ENCODE measurements around the gene SEPTIN7.

The SEPTIN7 gene

GRCh38 chr7:35792472-35792871, 8.4 kb upstream of the SEPTIN7 start:
- DNase-seq, result no peak

- DNase-seq, result no peak
Measured at GRCh38 chr7:35792873-35793489, 7.9 kb upstream of the SEPTIN7 start.

GRCh38 chr7:35797311-35797710, 3.5 kb upstream of the SEPTIN7 start:
- no peak for DNase-seq

DNA sequence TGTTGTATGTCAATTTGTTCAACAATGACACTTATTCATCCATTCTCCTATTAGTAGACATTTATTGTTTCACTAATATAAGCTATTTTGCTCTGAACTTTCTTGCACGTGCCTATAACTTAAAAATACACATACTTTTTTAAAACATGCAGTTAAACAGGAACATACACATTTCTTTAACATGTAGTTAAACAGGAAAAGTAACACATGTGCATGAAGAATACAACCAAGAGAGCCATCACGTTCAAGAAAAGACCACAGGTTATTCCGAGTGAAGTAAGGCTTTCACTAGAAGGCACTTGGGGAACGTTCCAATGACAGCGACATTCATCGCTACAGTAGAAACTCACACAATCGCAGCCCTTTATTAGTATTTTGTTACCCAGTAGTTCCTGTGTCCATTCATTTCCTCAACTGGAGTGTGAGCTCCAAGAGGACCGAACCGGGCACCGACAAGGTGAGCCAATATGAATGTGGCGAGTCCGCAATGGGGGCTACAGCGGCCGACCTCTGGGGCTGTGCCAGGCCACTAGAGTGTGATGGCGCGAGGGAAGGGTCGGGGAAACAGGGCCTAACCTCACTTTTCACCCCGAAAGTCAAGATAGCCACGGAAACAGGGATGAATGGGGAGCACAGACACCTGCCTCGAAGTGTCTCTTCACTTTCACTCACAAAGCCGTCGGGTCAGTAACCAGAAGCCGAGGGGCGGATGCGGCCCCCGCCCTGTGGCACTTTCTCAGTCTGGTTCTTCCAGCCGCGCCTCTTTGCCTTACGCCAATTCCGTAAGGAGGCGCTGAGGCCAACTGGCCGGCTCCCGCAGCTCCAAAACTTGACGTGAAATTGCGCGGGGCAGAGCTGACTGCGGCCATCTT, 775 bp upstream of the SEPTIN7 start:
- peak; percentile 96 for DNase-seq

DNA sequence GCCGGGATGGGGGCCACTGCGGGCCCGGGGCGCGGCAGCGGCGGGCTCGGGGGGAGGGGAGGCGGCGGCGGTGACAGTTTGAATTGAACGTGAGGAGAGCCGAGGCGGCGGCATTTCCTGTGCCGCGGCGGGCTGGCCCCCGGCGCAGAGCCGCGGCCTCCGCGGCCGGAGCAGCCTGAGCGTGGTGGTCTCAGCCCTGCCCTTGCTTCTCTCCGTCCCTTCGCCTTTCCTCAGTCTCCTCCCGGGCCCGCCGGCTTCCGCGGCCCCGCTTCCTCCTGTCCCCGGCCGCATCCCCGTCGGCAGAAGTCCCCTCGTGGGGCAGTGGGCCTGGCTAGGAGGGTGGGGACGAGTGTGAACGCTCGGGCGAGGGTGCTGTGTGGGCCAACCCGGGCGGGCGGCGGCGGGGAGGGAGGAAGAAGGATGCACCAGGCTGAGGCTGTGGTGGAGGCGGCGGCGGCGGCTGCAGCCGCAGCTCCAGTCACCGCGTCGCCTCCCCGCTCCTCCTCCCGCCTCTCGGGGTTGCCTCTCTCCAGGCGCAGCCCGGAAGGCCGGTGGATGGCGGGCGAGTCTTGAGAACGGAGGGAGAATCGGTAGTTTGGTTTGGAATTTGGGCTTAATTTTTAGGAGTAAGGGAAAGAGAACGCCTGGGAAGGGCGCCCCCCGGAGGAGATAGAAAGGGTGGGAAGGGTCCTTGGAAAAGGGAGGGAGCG, 690 bp downstream of the SEPTIN7 start:
- peak; percentile 90 for DNase-seq

GRCh38 chr7:35802102-35802466, 1.2 kb downstream of the SEPTIN7 start:
- no peak for DNase-seq

DNA sequence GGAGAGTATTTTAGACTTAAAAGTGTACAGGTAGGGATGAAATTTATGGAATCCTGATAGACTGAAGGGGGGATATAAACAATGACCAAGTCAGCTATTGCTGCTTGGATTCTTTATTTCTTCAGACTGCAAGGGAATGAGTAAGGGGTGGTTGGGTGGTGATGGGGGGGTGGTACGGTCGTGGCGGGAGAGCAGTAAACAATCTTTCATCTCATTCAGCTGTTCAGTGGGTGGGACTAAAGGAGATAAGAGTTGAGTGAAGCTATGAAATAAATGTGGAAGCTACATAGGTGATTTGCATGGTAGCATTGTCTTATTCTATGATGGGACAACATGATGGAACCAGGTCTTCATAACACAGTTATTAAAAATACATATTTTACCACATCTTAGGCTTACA, 1.8 kb downstream of the SEPTIN7 start:
- peak; percentile 23 for DNase-seq

DNA sequence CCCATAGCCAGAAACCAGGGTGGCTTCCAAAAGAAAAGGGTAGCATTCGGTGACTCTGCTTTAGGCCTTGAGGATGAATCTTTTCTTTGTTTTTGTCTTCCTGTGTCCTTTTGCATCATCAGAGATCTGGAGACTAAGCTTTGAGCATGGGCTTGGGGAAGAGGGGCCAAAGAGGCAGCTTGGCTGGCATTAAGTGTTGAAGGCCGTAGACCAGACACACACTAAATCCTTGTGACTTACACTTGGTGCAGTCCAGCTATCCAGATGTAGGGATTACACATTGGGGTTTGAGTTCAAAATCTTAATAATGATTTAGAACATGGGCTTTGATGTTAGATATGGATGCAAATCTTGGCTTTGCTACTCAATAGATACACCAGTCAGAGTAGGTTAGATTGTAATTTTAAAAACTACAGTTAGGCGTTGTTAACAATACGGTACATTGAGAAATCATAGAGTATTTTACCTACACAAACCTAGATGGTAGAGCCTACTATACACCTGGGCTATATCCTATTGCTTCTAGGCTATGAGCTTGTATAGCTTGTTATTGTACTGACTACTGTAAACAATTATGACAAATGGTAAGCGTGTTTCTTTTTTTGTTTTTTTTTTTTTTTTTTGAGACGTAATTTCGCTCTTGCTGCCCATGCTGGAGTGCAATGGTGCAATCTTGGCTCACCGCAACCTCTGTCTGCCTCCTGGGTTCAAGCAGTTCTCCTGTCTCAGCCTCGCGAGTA, 3.5 kb downstream of the SEPTIN7 start:
- DNase-seq, result no peak

GRCh38 chr7:35805876-35806275, 5.0 kb downstream of the SEPTIN7 start:
- DNase-seq, result peak; percentile 20

DNA sequence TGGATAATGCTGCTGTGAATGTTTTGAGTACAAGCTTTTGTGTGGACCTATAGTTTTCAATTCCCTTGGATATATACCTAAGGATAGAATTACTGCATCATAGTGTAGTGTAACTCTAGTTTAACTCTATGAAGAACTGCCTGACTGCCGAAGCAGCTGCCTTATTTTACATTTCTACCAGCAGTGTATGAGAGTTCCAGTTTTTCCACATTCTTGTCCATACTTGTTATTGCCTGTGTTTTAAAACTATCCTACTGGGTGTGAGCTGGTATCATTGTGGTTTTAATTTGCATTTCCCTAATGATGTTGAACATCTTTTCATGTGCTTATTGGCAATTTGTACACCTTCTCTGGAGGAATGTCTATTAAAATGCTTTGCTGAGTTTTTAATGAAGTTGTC, 15.7 kb downstream of the SEPTIN7 start:
- no peak for DNase-seq

DNA sequence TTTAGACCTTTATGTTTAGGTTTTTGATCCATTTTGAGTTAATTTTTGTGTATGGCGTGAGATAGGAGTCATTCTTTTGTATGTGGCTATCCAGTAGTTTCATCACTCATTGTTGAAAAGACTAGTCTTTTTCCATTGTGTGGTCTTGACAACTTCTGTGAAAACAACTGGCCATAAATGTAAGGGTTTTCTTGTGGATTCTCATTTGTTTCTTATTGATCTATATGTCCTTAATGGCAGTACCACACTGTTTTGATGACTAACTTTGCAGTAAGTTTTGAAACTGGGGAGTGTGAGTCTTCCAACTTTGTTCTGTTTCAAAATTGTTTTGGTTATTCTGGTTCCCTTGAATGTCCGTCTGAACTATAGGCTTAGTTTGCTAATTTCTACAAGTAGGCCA, 16.3 kb downstream of the SEPTIN7 start:
- DNase-seq, result no peak

DNA sequence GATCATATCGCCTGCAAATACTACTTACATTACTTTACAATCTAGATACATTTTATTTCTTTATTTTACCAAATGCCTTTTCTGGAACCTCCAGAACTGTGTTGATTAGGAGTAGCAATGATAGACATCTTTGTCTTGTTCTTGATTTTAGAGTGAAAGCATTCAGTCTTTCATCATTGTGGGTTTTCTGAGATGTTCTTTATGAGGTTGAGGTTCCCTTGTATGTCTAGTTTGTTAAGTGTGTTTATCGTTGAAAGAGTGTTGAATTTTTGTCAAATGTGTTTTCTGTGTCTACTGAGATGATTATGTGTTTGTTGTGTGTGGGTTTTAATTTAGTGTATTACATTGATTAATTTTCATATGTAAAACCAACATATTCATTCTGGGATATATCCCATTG, 17.1 kb downstream of the SEPTIN7 start:
- no peak for DNase-seq

GRCh38 chr7:35818513-35818912, 17.7 kb downstream of the SEPTIN7 start:
- DNase-seq, result no peak

GRCh38 chr7:35819310-35819709, 18.5 kb downstream of the SEPTIN7 start:
- no peak for DNase-seq

DNA sequence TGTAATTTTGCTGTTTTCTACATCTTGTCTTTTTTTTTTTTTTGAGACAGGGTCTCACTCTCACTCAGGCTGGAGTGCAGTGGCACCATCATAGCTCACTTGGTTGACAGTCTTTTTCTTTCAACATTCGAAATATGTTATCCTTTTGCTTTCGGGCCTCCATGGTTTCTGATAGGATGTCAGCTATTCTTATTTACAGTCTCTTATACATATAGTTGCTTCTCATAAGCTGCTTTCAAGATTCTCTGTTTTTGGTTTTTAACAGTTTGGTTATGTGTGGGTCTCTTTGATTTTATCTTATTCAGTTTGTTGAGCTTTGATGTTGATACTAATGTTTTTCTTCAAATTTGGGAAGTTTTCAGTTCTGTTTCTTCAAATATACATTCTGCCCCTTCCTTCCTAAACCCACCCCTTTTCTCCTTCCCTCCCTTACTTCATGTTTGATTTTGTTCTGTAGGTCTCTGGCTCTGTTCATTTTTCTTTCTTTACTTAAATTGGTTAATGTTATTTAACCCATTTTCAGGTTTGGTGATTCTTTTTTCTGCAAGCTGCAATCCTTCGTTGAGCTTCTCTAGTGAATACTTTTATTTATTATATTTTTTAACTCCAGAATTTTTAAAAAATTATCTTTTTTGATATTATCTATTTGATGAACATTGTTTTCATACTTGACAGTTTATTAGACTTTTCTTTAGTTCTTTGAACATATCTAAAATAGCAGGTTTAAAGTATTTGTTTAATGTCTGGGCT, 19.3 kb downstream of the SEPTIN7 start:
- DNase-seq, result no peak

GRCh38 chr7:35820858-35821257, 20.0 kb downstream of the SEPTIN7 start:
- DNase-seq, result no peak

- no peak for DNase-seq
Measured at GRCh38 chr7:35823440-35823839, 22.6 kb downstream of the SEPTIN7 start.

DNA sequence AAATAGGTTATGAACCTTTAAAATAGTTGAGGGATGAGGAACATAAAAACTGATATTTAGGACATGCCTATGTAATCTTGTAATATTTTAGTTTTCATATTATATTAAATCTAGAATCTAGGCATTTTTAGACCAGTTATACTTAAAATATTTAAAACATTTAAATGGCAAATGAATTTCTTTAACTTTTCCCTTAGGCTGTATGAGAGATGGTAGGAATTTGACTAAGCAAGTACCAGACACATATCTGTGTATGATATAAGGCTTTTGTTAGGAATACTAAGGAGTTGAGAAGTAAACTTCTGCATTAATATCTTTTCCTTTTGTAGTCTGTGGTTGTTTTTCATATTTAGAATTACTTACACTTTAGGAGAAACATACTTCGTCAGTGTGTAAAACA, 25.1 kb downstream of the SEPTIN7 start:
- no peak for DNase-seq

GRCh38 chr7:35826751-35827150, 25.9 kb downstream of the SEPTIN7 start:
- DNase-seq, result no peak

DNA sequence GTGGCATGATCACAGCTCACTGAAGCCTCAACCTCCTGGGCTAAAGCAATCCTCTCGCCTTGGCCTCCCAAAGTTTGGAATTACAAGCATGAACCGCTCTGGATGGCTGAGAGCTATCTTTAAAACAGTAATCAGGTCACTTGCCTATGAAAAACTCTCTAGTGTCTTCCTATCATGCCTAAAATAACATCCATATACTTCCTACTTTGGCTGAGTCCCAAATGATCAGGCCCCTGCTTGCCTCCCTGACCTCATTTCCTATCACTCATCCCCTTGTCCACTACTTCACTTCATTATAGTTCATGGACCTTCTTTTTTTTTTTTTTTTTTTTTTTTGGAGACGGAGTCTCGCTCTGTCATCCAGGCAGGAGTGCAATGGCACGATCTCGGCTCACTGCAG, 28.0 kb downstream of the SEPTIN7 start:
- DNase-seq, result no peak

GRCh38 chr7:35831208-35831607, 30.4 kb downstream of the SEPTIN7 start:
- no peak for DNase-seq

Measured in NCI-H69 (cell line).